KMS-11 (cell line): ENCODE results near the gene HECW1.

Experiments
- H2AFZ ChIP-seq: fragments of 200-600 bp; sonication (generic); 2 replicates; pipeline ENCODE4 v1.6.1; 2016; ENCODE audit warnings: antibody characterized with exemption, mixed run types, low read depth
- H3K27ac ChIP-seq: fragments of 200-600 bp; sonication (generic); 2 replicates; pipeline ENCODE4 v1.6.1; 2016; ENCODE audit warnings: mild to moderate bottlenecking, mixed run types
- H3K27me3 ChIP-seq: fragments of 200-600 bp; sonication (generic); 2 replicates; pipeline ENCODE4 v1.6.1; 2017; ENCODE audit warnings: mild to moderate bottlenecking, low read depth, mixed run types, moderate library complexity; ENCODE audit not compliant: insufficient read depth
- H3K36me3 ChIP-seq: fragments of 200-600 bp; sonication (generic); 2 replicates; pipeline ENCODE4 v1.6.1; 2017; ENCODE audit warnings: mild to moderate bottlenecking, mixed run types; ENCODE audit not compliant: insufficient read depth
- H3K4me1 ChIP-seq: fragments of 200-600 bp; sonication (generic); 2 replicates; pipeline ENCODE4 v1.6.1; 2016; ENCODE audit warnings: mild to moderate bottlenecking, low read depth, mixed run types; ENCODE audit not compliant: poor library complexity, severe bottlenecking
- H3K4me2 ChIP-seq: fragments of 200-600 bp; sonication (generic); 2 replicates; pipeline ENCODE4 v1.7.0; 2016; ENCODE audit warnings: mild to moderate bottlenecking, mixed run types
- H3K4me3 ChIP-seq: fragments of 200-600 bp; sonication (generic); IDR thresholded peaks from 2 replicates; pipeline ENCODE4 v1.6.1; 2017; ENCODE audit warnings: low read depth, low read length, mixed read lengths; ENCODE audit not compliant: insufficient read depth
- H3K79me2 ChIP-seq: fragments of 200-600 bp; sonication (generic); 2 replicates; pipeline ENCODE4 v1.6.1; 2016; ENCODE audit warnings: low read depth, mixed run types; ENCODE audit not compliant: insufficient read depth
- H3K9ac ChIP-seq: fragments of 200-600 bp; sonication (generic); 2 replicates; pipeline ENCODE4 v1.6.1; 2016; ENCODE audit warnings: mild to moderate bottlenecking, mixed run types
- H4K20me1 ChIP-seq: fragments of 200-600 bp; sonication (generic); 2 replicates; pipeline ENCODE4 v1.6.1; 2016; ENCODE audit warnings: mild to moderate bottlenecking, mixed run types; ENCODE audit not compliant: insufficient read depth
- CTCF ChIP-seq: fragments of 200-600 bp; sonication (generic); conservative IDR thresholded peaks from 2 replicates; pipeline ENCODE4 v1.6.1; 2017; ENCODE audit warnings: low read depth, mild to moderate bottlenecking, antibody characterized with exemption, low read length, moderate library complexity, mixed read lengths

The HECW1 gene

GRCh38 chr7:43600056-43600455, 487.6 kb downstream of the HECW1 start:
- H3K27me3 ChIP-seq, result no peaks in the 10 kb centered on the region
- H2AFZ ChIP-seq, result no peak overlapping the region
- peaks cover 97% of the 10 kb centered on the region for H3K79me2 ChIP-seq
- peak overlapping the region; percentile 13; the same call in 1 of the 2 replicates for H3K27ac ChIP-seq
- no peak overlapping the region for H3K4me3 ChIP-seq
- H3K4me2 ChIP-seq, result peak overlapping the region; percentile 7; the same call in 1 of the 2 replicates
- peaks cover 5% of the 10 kb centered on the region; the same call in 1 of the 2 replicates for H3K36me3 ChIP-seq
- H3K4me1 ChIP-seq, result peaks cover 81% of the 10 kb centered on the region
- no peak for TF ChIP-seq CTCF
- H3K9ac ChIP-seq, result no peak overlapping the region
- peaks cover 22% of the 10 kb centered on the region for H4K20me1 ChIP-seq

GRCh38 chr7:43602256-43602655, 489.8 kb downstream of the HECW1 start:
- 0 out of 2 replicates have a peak overlapping the region, but pooled peaks have one; percentile 1 for H3K4me2 ChIP-seq
- no peak for TF ChIP-seq CTCF
- no peak overlapping the region for H3K27ac ChIP-seq
- H3K4me1 ChIP-seq, result peaks cover 81% of the 10 kb centered on the region
- H3K36me3 ChIP-seq, result peaks cover 8% of the 10 kb centered on the region; the same call in 1 of the 2 replicates
- peaks cover 18% of the 10 kb centered on the region; the same call in 1 of the 2 replicates for H4K20me1 ChIP-seq
- no peak overlapping the region for H2AFZ ChIP-seq
- H3K9ac ChIP-seq, result no peak overlapping the region
- peaks cover 97% of the 10 kb centered on the region for H3K79me2 ChIP-seq
- H3K27me3 ChIP-seq, result no peaks in the 10 kb centered on the region
- H3K4me3 ChIP-seq, result no peak overlapping the region

GRCh38 chr7:43604251-43604650, 491.8 kb downstream of the HECW1 start:
- H3K9ac ChIP-seq, result no peak overlapping the region
- peaks cover 81% of the 10 kb centered on the region for H3K4me1 ChIP-seq
- H3K27me3 ChIP-seq, result no peaks in the 10 kb centered on the region
- peaks cover 25% of the 10 kb centered on the region for H4K20me1 ChIP-seq
- H2AFZ ChIP-seq, result no peak overlapping the region
- peaks cover 97% of the 10 kb centered on the region for H3K79me2 ChIP-seq
- TF ChIP-seq CTCF, result no peak
- H3K4me3 ChIP-seq, result no peak overlapping the region
- H3K36me3 ChIP-seq, result peaks cover 6% of the 10 kb centered on the region; the same call in 1 of the 2 replicates
- no peak overlapping the region for H3K27ac ChIP-seq
- no peak overlapping the region for H3K4me2 ChIP-seq

GRCh38 chr7:43609097-43609496, 496.6 kb downstream of the HECW1 start:
- Histone ChIP-seq H2AFZ (no peak overlapping the region), H3K27me3 (no peaks in the 10 kb centered on the region), H3K4me2 (peak overlapping the region; percentile 61), H3K9ac (no peak overlapping the region), H3K36me3 (peaks cover 12% of the 10 kb centered on the region; the same call in 1 of the 2 replicates), H3K4me1 (peaks cover 83% of the 10 kb centered on the region), H3K79me2 (peaks cover 93% of the 10 kb centered on the region), H3K27ac (peak overlapping the region; percentile 45; the same call in 1 of the 2 replicates), H3K4me3 (no peak overlapping the region), H4K20me1 (peaks cover 45% of the 10 kb centered on the region)
- no peak for TF ChIP-seq CTCF
